ENCODE results near the gene CIB2.

CIB2 gene

DNA sequence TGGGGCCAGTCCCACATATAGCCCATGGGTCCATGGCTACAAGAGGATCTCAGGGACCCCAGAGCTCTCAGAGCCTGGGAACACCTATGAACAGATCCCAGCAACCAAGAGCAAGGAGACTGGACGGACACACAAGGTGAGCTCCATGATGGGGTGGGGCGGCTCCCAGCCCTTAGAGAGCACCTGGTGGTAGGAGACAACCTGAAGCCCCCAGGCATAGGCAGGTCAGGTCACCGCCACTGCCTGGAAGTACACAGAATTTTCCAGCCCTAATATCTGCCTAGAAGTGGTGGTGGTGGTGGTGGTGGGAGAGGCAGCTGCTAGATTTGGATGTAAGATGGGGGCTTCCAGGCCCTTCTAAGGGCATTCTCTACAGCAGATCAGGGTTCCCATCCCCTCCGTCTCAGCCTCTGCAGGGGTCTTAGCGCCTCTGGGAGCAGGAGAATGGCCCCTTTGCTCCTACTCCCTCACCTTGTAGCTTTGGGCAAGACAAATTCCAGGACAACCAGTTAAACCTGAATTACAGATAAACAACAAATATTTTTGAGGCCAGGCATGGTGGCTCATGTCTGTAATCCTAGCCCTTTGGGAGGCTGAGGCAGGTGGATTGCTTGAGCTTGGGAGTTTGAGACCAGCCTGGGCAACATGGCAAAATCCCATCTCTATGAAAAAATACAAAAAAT is 29.7 kb downstream of the CIB2 start:
- no peaks in the 10 kb centered on the region for H3K4me1 ChIP-seq (ENCODE audit: control insufficient read depth, insufficient read depth, low read length)
- no peak overlapping the region for H3K9ac ChIP-seq (ENCODE audit: low read length)
- H3K4me3 ChIP-seq (ENCODE audit: low read length), result no peak overlapping the region
- no peak overlapping the region for H3K27ac ChIP-seq (ENCODE audit: low read depth, low read length)
- no peaks in the 10 kb centered on the region for H3K27me3 ChIP-seq (ENCODE audit: control insufficient read depth, insufficient read depth, low read length)
- no peaks in the 10 kb centered on the region for H3K36me3 ChIP-seq (ENCODE audit: control insufficient read depth, insufficient read depth, low read length)

DNA sequence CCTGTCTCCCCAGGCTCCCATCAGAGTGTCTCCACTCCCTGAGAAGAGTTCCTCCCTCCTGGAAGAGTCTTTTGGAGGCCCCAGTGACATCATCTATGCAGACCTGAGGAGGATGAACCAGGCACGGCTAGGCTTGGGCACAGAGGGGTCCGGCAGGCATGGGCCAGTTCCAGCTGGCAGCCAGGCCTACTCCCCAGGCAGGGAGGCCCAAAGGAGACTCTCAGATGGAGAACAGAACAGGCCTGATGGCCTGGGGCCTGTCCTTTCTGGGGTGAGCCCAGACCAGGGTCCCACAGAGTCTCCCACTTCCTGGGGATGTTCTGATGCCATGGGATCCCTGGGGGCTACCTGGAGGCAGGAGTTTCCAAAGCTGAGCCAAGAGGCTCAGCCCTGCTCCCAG is 30.4 kb downstream of the CIB2 start:
- no peak overlapping the region for H3K27ac ChIP-seq (ENCODE audit: low read depth, low read length)
- no peak overlapping the region for H3K4me3 ChIP-seq (ENCODE audit: low read length)
- H3K4me1 ChIP-seq (ENCODE audit: control insufficient read depth, insufficient read depth, low read length), result no peaks in the 10 kb centered on the region
- no peaks in the 10 kb centered on the region for H3K36me3 ChIP-seq (ENCODE audit: control insufficient read depth, insufficient read depth, low read length)
- H3K27me3 ChIP-seq (ENCODE audit: control insufficient read depth, insufficient read depth, low read length), result no peaks in the 10 kb centered on the region
- H3K9ac ChIP-seq (ENCODE audit: low read length), result no peak overlapping the region

- H3K27me3 ChIP-seq (ENCODE audit: control insufficient read depth, insufficient read depth, low read length), result no peaks in the 10 kb centered on the region
- peaks cover 3% of the 10 kb centered on the region for H3K4me1 ChIP-seq (ENCODE audit: control insufficient read depth, insufficient read depth, low read length)
- no peaks in the 10 kb centered on the region for H3K36me3 ChIP-seq (ENCODE audit: control insufficient read depth, insufficient read depth, low read length)
- H3K27ac ChIP-seq (ENCODE audit: low read depth, low read length), result no peak overlapping the region
- H3K9ac ChIP-seq (ENCODE audit: low read length), result no peak overlapping the region
- no peak overlapping the region for H3K4me3 ChIP-seq (ENCODE audit: low read length)
Observed at GRCh38 chr15:78098131-78098755, 33.0 kb downstream of the CIB2 start.

DNA sequence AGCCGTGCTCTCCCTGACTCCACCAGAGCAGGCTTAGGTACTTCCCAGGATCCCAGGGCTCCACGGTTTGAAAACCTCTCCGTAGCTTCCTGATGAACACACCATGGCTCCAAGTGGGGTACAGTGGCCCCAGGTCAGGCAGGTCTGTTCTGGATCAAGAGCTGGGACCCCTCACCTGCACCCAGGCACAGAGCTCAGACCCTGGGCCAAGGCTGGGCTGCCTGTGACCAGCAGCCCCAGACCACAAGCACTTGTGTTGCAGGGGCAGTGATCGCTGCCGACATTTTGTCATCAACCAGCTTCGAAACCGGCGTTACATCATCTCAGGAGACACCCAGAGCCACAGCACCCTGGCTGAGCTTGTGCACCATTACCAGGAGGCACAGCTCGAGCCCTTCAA is 33.6 kb downstream of the CIB2 start:
- Histone ChIP-seq H3K27me3 (ENCODE audit: control insufficient read depth, insufficient read depth, low read length) (no peaks in the 10 kb centered on the region), H3K4me3 (ENCODE audit: low read length) (no peak overlapping the region), H3K9ac (ENCODE audit: low read length) (no peak overlapping the region), H3K27ac (ENCODE audit: low read depth, low read length) (no peak overlapping the region), H3K4me1 (ENCODE audit: control insufficient read depth, insufficient read depth, low read length) (peaks cover 8% of the 10 kb centered on the region), H3K36me3 (ENCODE audit: control insufficient read depth, insufficient read depth, low read length) (no peaks in the 10 kb centered on the region)

- Histone ChIP-seq H3K36me3 (ENCODE audit: control insufficient read depth, insufficient read depth, low read length) (no peaks in the 10 kb centered on the region), H3K9ac (ENCODE audit: low read length) (no peak overlapping the region), H3K4me3 (ENCODE audit: low read length) (no peak overlapping the region), H3K27me3 (ENCODE audit: control insufficient read depth, insufficient read depth, low read length) (no peaks in the 10 kb centered on the region), H3K4me1 (ENCODE audit: control insufficient read depth, insufficient read depth, low read length) (peaks cover 8% of the 10 kb centered on the region), H3K27ac (ENCODE audit: low read depth, low read length) (peak overlapping the region; percentile 35)
Observed at GRCh38 chr15:78093242-78094020, 37.8 kb downstream of the CIB2 start.

GRCh38 chr15:78092261-78093041 is 38.8 kb downstream of the CIB2 start, which contains the start of gene SH2D7:
SH2D7 (plus strand) TSS chr15:78092561; CDS start chr15:78092585, 24 bp downstream.
- no peaks in the 10 kb centered on the region for H3K36me3 ChIP-seq (ENCODE audit: control insufficient read depth, insufficient read depth, low read length)
- H3K27ac ChIP-seq (ENCODE audit: low read depth, low read length), result peak within 1 kb of the TSS; percentile 35
- no peaks in the 10 kb centered on the region for H3K27me3 ChIP-seq (ENCODE audit: control insufficient read depth, insufficient read depth, low read length)
- H3K4me1 ChIP-seq (ENCODE audit: control insufficient read depth, insufficient read depth, low read length), result peaks cover 8% of the 10 kb centered on the region
- no peak within 1 kb of the TSS for H3K4me3 ChIP-seq (ENCODE audit: low read length)
- no peak within 1 kb of the TSS for H3K9ac ChIP-seq (ENCODE audit: low read length)

- Histone ChIP-seq H3K27me3 (ENCODE audit: control insufficient read depth, insufficient read depth, low read length) (no peaks in the 10 kb centered on the region), H3K36me3 (ENCODE audit: control insufficient read depth, insufficient read depth, low read length) (no peaks in the 10 kb centered on the region), H3K27ac (ENCODE audit: low read depth, low read length) (no peak overlapping the region), H3K4me3 (ENCODE audit: low read length) (no peak overlapping the region), H3K9ac (ENCODE audit: low read length) (no peak overlapping the region), H3K4me1 (ENCODE audit: control insufficient read depth, insufficient read depth, low read length) (peaks cover 8% of the 10 kb centered on the region)
Observed at GRCh38 chr15:78090422-78091063, 40.7 kb downstream of the CIB2 start.

DNA sequence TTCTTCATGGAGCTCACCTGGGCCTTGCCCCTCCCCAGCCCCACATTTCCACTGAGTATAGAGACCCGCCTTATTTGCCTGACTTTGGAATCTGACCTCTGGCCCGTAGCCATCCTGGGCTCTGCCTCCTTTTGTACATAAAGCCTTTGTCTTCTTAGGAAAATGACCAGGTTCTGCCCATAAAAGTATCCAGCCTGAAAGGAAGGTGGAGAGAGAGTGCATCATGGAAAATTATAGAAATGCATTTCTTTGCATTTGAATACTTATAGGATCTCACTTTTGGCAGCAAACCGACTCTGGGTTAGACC is 42.5 kb downstream of the CIB2 start:
- Histone ChIP-seq H3K9ac (ENCODE audit: low read length) (no peak overlapping the region), H3K27ac (ENCODE audit: low read depth, low read length) (no peak overlapping the region), H3K4me1 (ENCODE audit: control insufficient read depth, insufficient read depth, low read length) (peaks cover 8% of the 10 kb centered on the region), H3K36me3 (ENCODE audit: control insufficient read depth, insufficient read depth, low read length) (no peaks in the 10 kb centered on the region), H3K4me3 (ENCODE audit: low read length) (no peak overlapping the region), H3K27me3 (ENCODE audit: control insufficient read depth, insufficient read depth, low read length) (no peaks in the 10 kb centered on the region)

GRCh38 chr15:78087951-78088772 is 43.1 kb downstream of the CIB2 start:
- H3K9ac ChIP-seq (ENCODE audit: low read length), result no peak overlapping the region
- no peaks in the 10 kb centered on the region for H3K36me3 ChIP-seq (ENCODE audit: control insufficient read depth, insufficient read depth, low read length)
- peaks cover 5% of the 10 kb centered on the region for H3K4me1 ChIP-seq (ENCODE audit: control insufficient read depth, insufficient read depth, low read length)
- H3K27ac ChIP-seq (ENCODE audit: low read depth, low read length), result no peak overlapping the region
- H3K4me3 ChIP-seq (ENCODE audit: low read length), result no peak overlapping the region
- no peaks in the 10 kb centered on the region for H3K27me3 ChIP-seq (ENCODE audit: control insufficient read depth, insufficient read depth, low read length)

DNA sequence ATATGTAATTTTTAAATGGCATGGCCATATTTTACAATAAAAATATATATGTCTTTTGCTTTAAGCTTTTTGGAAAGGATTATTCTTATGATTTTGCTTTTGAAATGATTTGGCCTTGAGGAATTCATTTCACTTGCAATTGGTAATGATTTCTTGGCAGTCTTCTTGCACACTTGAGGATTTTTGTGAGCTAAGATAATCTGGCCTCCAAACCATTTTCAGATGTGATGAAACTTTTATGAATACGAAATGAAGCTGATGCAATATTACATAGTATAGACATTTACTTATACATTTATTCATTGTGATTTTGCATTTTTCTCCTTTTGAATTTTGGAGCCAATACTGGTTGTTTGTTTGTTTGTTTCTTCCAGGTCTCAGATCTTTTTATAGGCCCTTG is 45.3 kb downstream of the CIB2 start:
- H3K4me3 ChIP-seq (ENCODE audit: low read length), result no peak overlapping the region
- H3K27ac ChIP-seq (ENCODE audit: low read depth, low read length), result no peak overlapping the region
- H3K27me3 ChIP-seq (ENCODE audit: control insufficient read depth, insufficient read depth, low read length), result no peaks in the 10 kb centered on the region
- no peak overlapping the region for H3K9ac ChIP-seq (ENCODE audit: low read length)
- no peaks in the 10 kb centered on the region for H3K36me3 ChIP-seq (ENCODE audit: control insufficient read depth, insufficient read depth, low read length)
- H3K4me1 ChIP-seq (ENCODE audit: control insufficient read depth, insufficient read depth, low read length), result no peaks in the 10 kb centered on the region

DNA sequence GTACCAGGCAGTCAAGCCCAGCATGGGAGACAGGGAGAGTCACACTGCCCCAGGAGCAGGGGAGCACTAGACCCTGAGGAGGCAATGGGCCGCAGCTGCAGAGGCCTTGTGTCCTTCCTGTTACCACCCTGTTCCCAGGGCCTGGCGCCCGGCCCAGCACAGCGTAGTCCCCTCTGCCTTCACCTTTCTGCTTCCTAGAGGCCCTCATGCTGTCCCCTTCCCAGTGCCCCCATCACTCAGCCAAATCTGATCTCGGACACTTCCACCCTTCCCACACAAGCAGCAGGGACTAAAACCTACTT is 46.8 kb downstream of the CIB2 start:
- Histone ChIP-seq H3K4me3 (ENCODE audit: low read length) (no peak overlapping the region), H3K27me3 (ENCODE audit: control insufficient read depth, insufficient read depth, low read length) (no peaks in the 10 kb centered on the region), H3K36me3 (ENCODE audit: control insufficient read depth, insufficient read depth, low read length) (no peaks in the 10 kb centered on the region), H3K9ac (ENCODE audit: low read length) (peak overlapping the region; percentile 11), H3K27ac (ENCODE audit: low read depth, low read length) (no peak overlapping the region), H3K4me1 (ENCODE audit: control insufficient read depth, insufficient read depth, low read length) (no peaks in the 10 kb centered on the region)

All from rectal smooth muscle tissue (tissue), 1 donor.